BE2C (cell line): Measurements from ENCODE around the gene EGLN2.
"Not testable (repeated sequence)": the region's sequence is repeated elsewhere in the genome, so short reads cannot be mapped to it uniquely, and the experiment has no call there.

ENCODE experiments used
- DNase-seq: peaks from one replicate; pipeline ENCODE4 v3.0.0-alpha.2; 2020
- H3K27me3 ChIP-seq: fragments of 250-450 bp; sonication (Bioruptor Pico); 2 replicates; pipeline ENCODE4 v1.5.1; 2020; ENCODE audit warnings: mild to moderate bottlenecking
- H3K36me3 ChIP-seq: fragments of 250-450 bp; sonication (Bioruptor Pico); 2 replicates; pipeline ENCODE4 v1.5.1; 2020; ENCODE audit warnings: mild to moderate bottlenecking
- H3K4me1 ChIP-seq: fragments of 250-450 bp; sonication (Bioruptor Pico); 2 replicates; pipeline ENCODE4 v1.5.1; 2020
- H3K4me3 ChIP-seq: 2 replicates; pipeline ENCODE4 v1.5.1; 2011; ENCODE audit warnings: low read depth, low read length
- H3K9me3 ChIP-seq: fragments of 250-450 bp; sonication (Bioruptor Pico); 2 replicates; pipeline ENCODE4 v1.5.1; 2020
- TF ChIP-seq, protein P1 (sequence below): IDR thresholded peaks from 2 replicates; pipeline ENCODE4 v1.5.1; 2012; ENCODE audit warnings: mild to moderate bottlenecking, low read depth, low read length

The EGLN2 gene

DNA sequence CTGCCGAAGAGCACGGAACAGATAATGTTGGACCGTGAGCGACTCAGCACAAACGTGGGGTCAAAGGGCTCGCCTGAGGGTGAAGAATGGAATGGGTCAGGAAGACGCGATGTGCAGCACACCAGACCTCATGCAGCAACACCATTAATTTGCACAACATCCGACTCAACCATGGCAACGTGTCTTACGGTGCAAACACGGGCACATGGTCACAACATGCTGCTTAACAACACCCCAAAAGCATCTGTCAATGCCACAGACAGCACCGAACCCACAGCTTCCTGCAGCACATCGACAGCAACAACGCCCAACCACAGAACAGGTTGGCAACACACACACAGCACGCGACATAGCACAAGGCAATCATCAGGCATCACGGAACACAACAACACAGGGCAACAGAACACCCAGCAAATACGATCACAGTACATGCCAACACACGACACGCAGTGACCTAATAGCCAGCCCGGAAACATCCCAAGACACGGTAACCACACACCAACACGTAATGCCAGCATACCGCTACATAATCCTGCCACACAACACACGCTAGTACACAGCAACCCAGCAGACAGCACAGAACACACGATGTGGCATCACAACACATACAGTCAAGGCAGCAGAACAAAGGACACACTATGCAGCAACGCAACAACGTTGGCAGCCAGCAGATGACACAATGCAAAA lies 27.9 kb downstream of the EGLN2 start:
- H3K27me3 ChIP-seq, H3K4me3 ChIP-seq, H3K4me1 ChIP-seq, H3K9me3 ChIP-seq, DNase-seq, H3K36me3 ChIP-seq: not testable (repeated sequence)

DNA sequence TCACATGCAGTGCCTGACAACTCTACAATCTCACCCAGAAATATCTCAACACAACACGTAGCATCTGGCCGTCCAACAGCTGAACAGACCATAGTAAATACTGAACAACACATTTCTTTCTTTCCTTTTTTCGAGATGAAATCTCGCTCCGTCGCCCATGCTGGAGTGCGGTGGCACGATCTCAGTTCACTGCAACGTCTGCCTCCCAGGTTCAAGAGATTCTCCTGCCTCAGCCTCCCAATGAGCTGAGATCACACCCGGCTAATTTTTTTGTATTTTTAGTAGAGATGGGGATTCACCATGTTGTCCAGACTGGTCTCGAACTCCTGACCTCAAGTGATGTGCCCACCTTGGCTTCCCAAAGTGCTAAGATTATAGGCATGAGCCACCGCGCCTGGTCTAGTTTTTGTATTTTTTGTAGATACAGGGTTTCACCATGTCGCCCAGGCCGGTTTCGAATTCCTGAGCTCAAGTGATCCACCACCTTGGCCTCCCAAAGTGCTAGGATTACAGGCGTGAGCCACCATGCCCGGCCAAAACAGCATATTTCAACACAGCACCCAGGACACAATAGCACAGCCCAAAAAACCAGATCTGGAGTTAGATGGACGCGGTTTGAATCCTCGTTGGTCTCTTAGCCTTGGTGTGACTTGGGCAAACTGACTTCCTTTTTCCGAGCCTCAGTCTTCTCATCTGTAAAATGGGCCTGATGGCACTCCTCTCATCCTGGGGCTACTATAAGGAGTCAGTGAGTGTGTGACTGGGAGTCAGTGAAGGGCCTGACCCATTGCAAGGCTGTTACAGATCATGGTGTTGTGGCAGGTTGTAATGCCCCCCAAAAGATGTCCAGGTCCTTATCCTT lies 28.6 kb downstream of the EGLN2 start:
- TF ChIP-seq, protein P1, sequence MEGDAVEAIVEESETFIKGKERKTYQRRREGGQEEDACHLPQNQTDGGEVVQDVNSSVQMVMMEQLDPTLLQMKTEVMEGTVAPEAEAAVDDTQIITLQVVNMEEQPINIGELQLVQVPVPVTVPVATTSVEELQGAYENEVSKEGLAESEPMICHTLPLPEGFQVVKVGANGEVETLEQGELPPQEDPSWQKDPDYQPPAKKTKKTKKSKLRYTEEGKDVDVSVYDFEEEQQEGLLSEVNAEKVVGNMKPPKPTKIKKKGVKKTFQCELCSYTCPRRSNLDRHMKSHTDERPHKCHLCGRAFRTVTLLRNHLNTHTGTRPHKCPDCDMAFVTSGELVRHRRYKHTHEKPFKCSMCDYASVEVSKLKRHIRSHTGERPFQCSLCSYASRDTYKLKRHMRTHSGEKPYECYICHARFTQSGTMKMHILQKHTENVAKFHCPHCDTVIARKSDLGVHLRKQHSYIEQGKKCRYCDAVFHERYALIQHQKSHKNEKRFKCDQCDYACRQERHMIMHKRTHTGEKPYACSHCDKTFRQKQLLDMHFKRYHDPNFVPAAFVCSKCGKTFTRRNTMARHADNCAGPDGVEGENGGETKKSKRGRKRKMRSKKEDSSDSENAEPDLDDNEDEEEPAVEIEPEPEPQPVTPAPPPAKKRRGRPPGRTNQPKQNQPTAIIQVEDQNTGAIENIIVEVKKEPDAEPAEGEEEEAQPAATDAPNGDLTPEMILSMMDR: no peak
- no peak for DNase-seq
- H3K9me3 ChIP-seq: no peaks in the 10 kb centered on the region

DNA sequence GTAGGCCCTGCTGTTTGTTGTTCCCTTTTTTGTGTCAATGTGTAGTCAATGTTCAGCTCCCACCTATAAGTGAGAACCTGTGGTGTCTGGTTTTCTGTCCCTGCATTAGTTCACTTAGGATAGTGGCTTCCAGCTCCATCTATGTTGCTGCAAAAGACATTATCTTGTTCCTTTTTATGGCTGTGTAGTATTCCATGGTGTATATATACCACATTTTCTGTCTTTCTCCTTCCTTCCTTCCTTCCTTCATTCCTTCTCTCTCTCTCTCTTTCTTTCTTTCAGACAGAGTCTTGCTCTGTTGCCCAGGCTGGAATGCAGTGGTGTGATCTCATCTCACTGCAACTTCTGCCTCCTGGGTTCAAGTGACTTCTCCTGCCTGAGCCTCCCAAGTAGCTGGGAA lies 30.2 kb downstream of the EGLN2 start:
- TF ChIP-seq, protein P1: no peak
- Histone ChIP-seq H3K4me1 (no peaks in the 10 kb centered on the region), H3K36me3 (no peaks in the 10 kb centered on the region), H3K9me3 (no peaks in the 10 kb centered on the region), H3K27me3 (no peaks in the 10 kb centered on the region), H3K4me3 (no peak overlapping the region)
- no peak for DNase-seq

More for the DNA sequence above, 28.6 kb downstream of the EGLN2 start:
- Histone ChIP-seq H3K4me3 (no peak overlapping the region), H3K4me1 (no peaks in the 10 kb centered on the region), H3K36me3 (no peaks in the 10 kb centered on the region), H3K27me3 (no peaks in the 10 kb centered on the region)

DNA sequence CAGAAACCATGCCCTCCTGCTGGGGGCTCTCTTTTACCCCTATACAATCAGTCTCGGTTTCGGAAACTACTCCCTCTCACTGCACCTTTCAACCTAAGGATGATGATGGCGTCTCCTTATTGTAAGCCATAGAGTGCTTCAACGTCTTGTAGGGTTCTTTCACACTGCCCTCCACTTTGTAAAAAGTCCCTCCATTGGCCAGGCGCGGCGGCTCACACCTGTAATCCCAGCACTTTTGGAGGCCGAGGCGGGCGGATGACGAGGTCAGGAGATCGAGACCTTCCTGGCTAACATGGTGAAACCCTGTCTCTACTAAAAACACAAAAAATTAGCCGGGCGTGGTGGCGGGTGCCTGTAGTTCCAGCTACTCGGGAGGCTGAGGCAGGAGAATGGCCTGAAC lies 31.8 kb downstream of the EGLN2 start:
- H3K36me3 ChIP-seq, H3K27me3 ChIP-seq, H3K9me3 ChIP-seq, H3K4me3 ChIP-seq, H3K4me1 ChIP-seq, DNase-seq: not testable (repeated sequence)

DNA sequence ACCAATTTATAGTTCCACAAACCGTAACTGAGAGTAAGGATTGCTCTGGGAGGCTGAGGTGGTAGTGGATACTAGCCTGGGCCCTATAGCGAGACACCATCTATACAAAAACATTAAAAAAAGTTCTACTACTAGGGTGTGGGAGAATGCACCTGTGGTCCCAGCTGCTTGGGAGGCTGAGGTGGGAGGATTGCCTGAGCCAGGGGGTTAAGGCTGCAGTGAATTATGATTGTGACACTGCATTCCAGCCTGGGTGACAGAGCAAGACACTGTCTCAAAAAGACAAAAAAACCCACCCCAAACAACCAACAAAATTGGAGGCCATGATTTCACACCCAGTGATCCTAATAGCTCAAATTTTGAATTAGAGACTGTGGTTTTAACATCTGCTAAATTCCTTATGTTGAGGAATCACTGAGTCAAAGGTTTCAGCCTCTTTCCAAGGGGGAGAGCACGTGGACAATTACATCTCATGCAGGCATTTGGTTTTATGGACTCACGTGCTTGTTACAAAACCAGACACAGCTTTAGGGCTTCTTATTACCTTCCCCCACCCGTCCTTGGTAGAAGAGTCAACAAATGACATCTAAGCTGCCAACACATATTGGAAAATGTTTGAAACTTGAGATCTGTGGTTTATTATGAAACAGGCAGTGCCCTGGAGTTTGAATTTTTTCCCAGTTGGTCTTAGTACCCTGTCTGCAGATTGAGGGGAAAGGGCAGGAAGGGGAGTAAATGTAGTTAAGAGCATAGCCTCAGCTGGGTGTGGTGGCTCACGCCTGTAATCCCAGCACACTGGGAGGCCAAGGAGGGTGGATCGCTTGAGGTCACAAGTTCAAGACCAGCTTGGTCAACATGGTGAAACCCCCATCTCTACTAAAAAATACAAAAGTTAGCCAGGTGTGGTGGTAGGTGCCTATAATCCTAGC lies 32.8 kb downstream of the EGLN2 start:
- DNase-seq: no peak
- H3K4me1 ChIP-seq: no peaks in the 10 kb centered on the region
- TF ChIP-seq, protein P1: no peak

DNA sequence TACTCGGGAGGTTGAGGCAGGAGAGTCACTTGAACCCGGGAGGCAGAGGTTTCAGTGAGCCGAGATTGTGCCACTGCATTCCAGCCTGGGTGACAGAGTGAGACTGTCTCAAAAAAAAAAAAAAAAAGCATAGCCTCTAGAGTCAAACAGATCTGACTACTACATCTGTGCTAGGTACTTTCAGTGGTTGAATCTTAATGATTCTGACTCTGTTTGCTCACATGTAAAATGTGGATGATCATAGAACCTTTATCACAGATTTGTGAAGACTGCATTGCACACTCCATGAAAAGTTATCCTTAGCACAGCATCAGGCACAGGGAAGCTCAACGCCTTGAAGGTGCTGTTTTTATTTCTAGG lies 33.4 kb downstream of the EGLN2 start:
- H3K9me3 ChIP-seq, DNase-seq, H3K27me3 ChIP-seq, H3K4me3 ChIP-seq, H3K4me1 ChIP-seq, H3K36me3 ChIP-seq: not testable (repeated sequence)

More for the DNA sequence above, 32.8 kb downstream of the EGLN2 start:
- H3K9me3 ChIP-seq: no peaks in the 10 kb centered on the region
- peaks cover 2% of the 10 kb centered on the region; the same call in 1 of the 2 replicates for H3K27me3 ChIP-seq
- no peak overlapping the region for H3K4me3 ChIP-seq
- no peaks in the 10 kb centered on the region for H3K36me3 ChIP-seq

DNA sequence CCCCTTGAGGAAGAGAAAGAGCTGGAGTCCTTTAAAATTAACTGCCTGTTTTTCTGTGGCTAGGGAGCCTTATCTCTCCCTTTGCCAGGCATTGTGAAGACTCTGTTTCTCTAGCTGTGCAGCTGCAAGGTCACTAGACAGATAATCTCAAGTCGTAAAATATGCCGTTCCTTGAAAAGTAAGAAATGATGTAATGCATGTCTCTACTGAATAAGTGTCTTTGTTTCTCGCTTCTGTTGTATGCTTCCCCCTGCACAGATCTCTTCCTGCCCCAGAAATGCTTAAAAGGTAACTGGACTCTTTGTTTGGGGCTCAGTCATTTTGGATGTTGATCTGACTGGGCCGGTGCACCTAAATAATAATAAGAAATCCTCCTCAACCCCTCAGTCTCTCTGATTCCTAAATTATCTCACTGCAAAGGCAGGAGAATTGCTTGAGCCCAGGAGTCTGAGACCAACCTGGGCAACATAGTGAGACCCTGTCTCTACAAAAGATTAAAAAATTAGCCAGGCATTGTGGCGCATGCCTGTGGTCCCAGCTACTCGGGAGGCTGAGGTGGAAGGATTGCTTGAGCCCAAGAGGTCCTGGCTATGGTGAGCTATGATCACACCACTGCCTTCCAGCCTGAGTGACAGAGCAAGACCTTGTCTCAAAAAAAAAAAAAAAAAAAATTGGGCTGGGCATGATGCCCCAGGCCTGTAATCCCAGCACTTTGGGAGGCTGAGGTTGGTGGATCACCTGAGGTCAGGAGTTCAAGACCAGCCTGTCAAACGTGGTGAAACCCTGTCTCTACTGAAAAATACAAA lies 34.9 kb downstream of the EGLN2 start:
- H3K4me3 ChIP-seq, H3K9me3 ChIP-seq, H3K27me3 ChIP-seq, H3K4me1 ChIP-seq, DNase-seq, H3K36me3 ChIP-seq: not testable (repeated sequence)
